HG03139 (cell line): ENCODE measurements around the gene NT5DC3.

ENCODE experiments used
- ATAC-seq: cut with Tn5 transposase; IDR thresholded peaks from one replicate; pipeline ENCODE4 v1.9.1; 2021; ENCODE audit not compliant: unreplicated experiment

Gene NT5DC3

GRCh38 chr12:103785243-103786031, 55.6 kb downstream of the NT5DC3 start:
- ATAC-seq: no peak

DNA sequence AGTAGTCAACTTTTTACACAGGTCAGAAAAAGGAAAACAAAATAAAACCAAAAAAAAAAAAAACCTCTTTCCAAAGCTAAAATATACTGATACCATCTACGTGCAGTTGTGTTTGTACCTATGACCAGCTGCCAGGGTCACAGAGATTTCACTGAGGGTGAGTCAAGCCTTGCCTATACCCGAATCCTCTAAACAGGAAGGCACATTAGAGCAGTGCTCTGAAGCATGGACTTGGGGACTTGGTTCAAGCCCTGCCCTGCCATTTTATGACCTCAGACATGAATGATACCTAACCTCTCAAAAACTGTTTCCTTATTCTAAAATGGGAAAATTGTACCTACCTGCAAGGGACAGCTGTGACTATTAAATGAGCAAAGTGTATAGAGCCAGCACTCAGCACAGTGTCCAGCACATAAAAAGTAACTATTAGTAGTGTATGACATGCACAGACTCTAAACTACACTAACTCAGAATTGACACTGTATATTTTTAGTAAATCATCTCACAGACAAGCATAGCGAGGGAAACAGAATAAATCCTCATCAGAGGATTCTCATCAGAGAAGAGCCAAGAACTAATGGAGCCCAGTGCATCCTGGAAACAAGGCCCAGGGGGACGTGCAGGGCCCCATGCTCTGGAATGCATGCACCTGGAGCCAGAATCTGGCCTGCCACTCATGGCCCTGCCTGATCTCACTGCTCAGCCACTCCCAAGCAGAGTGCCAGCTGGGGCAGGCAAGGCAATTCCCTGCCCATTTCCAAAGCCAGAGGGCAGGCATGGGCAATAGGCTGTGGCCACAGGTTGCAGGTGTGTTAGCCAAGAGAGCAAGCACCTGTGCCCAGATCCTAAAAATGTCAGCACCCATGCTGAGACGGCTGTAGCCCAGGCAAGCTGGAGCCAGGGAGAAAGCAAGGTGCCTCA, 57.0 kb downstream of the NT5DC3 start:
- no peak for ATAC-seq

DNA sequence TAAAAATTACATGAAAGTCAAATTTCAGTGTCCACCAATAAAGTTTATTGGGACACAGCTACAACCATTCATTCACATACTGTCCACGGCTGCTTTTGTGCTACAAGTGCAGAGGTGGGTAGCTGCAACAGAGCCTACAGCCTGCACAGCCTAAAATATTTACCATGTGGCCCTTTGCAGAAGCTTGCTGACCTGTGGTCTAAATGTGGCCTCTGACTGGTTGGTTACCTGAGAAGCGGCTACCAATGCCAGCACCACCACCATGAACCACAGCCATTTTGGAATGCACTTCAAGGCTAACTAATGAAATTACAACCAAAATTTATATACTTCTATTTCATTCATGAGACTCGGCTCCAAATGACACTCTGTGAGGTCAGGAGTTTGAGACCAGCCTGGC, 58.6 kb downstream of the NT5DC3 start:
- ATAC-seq: no peak

DNA sequence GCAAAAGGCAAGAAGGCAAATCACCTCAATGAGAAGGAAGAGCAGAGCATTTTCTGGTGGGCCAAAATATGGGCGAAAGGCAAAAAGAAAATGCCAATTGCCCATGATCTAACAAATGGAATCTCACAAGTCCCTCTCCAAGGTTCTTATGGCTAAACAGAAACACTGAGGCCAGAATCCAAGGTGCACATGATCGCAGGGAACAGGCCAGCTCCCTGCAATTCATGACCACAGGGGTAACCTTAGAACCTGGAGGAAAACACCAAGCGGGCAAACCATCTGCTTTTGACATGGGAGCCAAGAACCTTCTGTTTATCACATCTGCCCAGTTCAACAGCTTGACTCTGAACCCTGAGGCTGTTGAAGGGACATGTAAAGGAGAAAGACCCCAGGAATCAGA, 60.0 kb downstream of the NT5DC3 start:
- no peak for ATAC-seq

DNA sequence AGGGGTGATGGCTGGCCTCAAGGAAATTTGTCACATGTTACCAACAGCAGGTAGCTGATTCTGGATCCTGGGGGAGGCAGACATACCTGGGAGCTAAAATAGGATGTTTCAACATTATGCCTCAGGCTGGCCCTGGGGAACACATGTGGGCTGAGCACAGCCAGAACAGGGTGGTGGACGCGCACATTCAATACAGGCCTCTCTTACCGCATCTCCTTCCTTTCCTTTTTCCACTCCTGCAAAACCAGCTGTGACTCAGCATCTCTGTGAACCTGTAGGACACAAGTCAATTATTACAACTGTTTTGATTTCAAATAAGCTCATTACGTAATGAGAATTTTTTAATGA, 61.0 kb downstream of the NT5DC3 start:
- ATAC-seq: no peak

DNA sequence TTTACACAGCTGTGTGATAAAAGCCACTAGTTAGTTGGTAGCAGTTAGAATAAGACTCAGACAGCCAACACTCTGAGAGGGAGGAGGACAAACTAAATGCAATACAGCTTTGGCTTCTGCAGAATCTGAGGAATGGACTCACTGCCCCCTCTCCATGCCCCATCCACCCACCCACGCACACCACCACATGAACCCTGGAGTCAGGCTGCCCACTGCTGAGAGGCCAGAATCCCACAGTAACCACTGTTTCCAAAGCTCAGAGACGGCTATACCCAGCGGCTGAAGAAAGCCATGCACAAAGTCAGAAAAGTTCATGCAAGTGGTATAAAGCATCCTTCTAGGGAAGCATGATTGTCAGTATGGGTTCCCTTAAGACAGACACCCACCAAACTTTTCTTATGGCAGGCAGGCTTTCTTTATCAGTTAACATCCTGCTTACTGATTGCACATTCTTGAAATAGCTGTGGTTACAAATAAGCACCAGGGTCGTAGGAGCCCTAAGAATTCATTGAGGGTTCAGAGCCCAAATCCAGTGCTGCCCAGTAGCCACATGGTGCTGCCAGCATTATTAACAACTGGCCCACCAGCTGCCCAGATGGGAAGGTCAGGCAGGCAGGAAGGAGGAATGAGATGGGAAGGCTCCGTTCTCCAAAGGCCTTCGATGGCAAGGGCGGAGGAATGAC, 61.5 kb downstream of the NT5DC3 start:
- no peak for ATAC-seq

- no peak for ATAC-seq
These were observed 62.3 kb downstream of the NT5DC3 start for GRCh38 chr12:103778781-103779180.

- no peak for ATAC-seq
These were observed 66.0 kb downstream of the NT5DC3 start for GRCh38 chr12:103774977-103775560.

DNA sequence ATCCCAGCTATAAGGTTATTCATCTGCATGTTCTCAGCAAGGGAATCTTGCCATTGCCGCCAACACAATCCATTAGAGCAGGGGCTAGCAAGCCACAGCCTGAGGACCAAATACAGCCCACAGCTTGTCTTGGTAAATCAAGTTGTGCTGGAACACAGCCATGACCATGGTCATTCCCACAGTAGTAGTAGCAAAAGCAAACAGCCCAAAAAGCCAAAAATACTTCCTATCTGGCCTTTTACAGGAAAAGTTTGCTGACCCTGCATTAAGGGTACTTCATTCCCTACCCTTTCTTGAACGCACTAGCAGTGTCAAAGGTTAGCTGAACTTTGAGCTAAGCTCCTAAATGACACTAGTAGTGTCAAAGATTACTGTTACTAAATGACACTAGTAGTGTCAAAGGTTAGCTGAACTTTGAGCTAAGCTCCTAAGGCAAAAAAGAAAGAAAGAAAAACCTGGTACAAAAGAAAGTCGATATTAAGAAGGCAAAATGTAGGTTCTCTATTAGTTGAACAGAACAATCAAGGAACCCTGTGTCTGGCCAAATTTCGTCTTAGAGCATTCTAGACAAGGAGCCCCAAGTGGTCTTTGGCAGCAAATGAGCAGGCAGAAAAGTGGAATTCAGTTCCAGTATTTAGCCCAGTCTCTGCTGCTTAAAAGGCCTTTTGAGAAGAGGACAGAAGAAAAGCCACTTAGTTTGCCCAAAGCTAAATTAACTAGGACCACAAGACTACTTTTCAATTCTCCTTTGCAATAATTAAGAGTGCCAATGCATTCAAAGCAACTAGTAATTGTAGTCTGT, 67.7 kb downstream of the NT5DC3 start:
- ATAC-seq: no peak

DNA sequence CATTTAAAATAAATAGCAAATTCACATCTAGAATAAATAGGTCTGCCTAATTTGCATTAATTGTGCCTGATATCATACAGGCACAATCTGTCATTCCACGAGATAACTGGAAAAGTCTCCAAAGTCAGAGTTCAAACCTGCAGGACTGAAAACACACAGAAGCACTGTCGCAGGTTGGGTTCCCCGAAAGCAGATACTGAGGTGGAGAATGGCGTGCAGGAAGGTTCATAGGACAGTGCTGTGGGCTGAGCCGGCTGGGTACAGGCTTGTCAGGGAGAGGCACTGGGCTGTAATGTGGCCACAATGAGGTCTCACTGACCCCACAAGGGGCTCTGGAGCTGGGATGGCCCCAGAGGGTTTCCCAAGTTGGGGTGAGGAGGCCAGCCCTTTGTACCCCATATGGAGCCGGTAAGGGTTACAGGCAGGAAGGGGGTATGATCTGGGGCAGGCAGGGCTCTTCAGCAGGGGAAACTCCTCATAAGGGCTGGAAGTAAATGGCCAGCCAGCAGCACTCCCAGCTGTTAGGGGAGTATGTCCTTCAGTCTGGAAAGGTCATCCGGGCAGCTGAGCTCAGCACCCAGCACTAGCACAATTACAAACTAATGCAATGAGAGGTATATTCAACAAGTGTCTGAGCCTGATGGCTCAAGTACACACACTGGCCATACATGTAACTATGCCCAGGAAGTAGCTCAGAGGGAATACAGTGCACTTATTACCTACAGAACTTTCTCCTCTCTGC, 68.5 kb downstream of the NT5DC3 start:
- ATAC-seq: no peak

- ATAC-seq: no peak
These were observed 69.6 kb downstream of the NT5DC3 start for GRCh38 chr12:103771466-103771865.

DNA sequence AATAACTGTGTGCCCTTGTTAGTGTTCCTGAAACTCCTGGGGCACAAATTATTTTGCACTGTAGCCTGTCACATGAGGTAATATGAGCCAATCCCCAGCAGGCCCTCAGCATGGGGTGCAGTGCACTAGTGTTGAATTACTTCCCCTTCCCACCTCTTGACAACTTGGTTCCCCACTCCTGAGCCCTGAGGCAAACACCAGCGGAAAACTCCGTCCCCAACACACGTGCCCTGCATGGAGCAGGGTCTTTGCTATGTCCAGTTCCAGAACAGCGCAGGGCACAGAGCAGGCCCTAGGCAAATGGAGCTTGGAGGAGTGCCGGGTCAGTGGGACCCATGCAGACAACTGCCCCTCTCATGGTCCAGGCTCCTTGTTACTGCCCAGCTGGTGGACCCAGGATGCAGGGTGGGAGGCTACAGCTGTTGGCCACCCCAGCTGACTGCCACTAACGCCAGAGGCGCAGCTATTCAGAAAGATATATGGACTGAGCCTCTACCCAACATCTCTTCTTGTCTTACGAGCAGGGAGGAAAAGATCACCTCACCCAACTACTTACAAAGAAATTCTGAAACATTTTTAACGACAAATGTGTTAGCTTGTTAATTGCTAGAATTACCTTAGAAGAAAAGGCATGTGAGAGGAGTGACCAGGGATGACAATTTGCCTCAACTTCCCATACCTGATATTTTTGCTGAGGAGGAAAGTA, 71.6 kb downstream of the NT5DC3 start:
- ATAC-seq: no peak

DNA sequence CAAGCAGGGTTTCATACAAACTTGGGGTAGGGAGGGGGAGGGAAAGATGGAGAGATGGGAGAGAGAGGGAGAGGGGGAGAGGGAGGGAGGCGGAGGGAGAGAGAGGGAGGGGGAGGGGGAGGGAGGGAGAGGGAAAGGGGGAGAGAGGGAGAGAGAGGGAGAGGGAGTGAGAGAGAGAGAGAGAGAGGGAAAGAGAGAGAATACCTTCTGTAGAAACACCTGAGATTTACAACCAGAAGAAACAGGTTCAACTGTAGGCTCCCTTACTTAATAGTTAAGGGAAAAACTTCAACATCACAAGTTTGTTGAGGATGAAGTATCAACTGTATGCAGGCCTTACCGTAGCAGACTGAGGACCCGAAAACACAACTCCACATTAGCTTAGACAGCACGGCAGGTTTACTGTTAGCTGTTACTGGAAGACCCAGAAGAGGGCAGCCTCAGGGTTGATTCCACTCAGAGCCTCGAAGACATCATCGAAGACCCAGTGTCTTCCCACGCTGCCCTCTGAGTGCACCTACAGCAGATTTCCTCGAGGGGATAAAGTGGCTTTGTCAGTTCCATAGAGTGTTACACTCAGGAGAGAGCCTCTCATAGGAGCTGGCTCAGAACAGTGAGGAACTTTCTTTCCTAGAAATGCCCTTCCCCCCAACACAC, 72.4 kb downstream of the NT5DC3 start:
- no peak for ATAC-seq

GRCh38 chr12:103766028-103766427, 75.0 kb downstream of the NT5DC3 start:
- ATAC-seq: no peak

- ATAC-seq: no peak
These were observed 75.7 kb downstream of the NT5DC3 start for GRCh38 chr12:103765322-103765721.

- ATAC-seq: no peak
These were observed 78.6 kb downstream of the NT5DC3 start for GRCh38 chr12:103762473-103762872.

DNA sequence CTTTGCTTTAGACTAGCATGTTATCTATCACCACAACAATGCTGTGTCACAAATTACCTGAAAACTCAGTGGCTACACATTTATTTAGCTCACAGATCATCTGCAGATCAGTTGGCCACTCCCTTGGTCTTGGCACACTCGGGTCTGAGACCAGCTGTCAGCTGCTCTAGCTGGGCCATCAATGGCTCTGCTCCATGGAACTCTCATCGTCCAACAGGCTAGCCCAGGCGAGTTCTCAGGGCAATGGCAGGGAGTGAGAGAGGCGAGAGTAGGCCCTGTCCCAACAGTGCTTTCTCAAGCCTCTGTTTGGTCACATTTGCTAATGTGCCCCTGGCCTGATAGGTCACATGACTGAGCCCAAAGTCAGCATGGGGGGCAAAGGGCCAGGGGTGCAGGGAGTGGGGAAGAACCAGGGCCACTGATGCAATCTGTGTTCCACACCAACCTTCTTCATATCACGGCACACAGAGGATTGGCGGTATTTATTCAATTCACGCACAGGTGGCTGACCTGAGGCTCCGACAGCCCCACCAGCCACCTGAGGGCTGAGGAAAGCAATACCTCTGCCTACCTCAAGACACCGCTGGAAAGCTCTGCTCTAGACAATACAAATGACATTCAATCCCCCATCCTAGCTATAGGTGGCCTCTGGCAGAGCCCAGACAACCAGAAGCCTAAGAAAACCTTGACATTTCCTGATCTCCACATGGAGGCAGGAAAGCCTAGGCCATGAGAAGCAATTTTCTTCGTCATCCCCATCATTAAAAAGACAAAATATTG, 82.5 kb downstream of the NT5DC3 start:
- no peak for ATAC-seq

GRCh38 chr12:103757248-103757647, 83.8 kb downstream of the NT5DC3 start:
- no peak for ATAC-seq
